Neural cell (in vitro differentiated cells): ENCODE measurements around the gene MKX. TPM values are rescaled to one million over a fixed set of nuclear protein-coding genes. Genes with fewer than 3 reads are reported as not detected.

ENCODE experiments used
- H2AFZ ChIP-seq: fragments of 200-600, 300-800 bp; sonication (generic), shearing (Covaris generic); 2 replicates; pipeline ENCODE4 v1.6.0; 2014; ENCODE audit warnings: low read depth, mild to moderate bottlenecking, antibody characterized with exemption, low read length, moderate library complexity
- H3F3A ChIP-seq: fragments of 200-600 bp; shearing (Covaris generic); 2 replicates; pipeline ENCODE4 v1.6.1; 2016; ENCODE audit warnings: mild to moderate bottlenecking, moderate library complexity, mixed read lengths, antibody characterized with exemption, low read length; ENCODE audit not compliant: insufficient read depth, poor library complexity, severe bottlenecking
- H3K27ac ChIP-seq: fragments of 200-600, 300-800 bp; sonication (generic), shearing (Covaris generic); 2 replicates; pipeline ENCODE4 v1.5.1; 2014; ENCODE audit warnings: mild to moderate bottlenecking, low read length, moderate library complexity
- H3K27me3 ChIP-seq: fragments of 300-800, 200-600 bp; sonication (generic), shearing (Covaris generic); 2 replicates; pipeline ENCODE4 v1.6.0; 2014; ENCODE audit warnings: mild to moderate bottlenecking, low read depth, low read length, moderate library complexity; ENCODE audit not compliant: insufficient read depth
- H3K36me3 ChIP-seq: fragments of 300-800, 200-600 bp; sonication (generic), shearing (Covaris generic); 2 replicates; pipeline ENCODE4 v1.5.1; 2014; ENCODE audit warnings: mild to moderate bottlenecking, antibody characterized with exemption, low read length, moderate library complexity; ENCODE audit not compliant: insufficient read depth
- H3K4me2 ChIP-seq: fragments of 300-800, 200-600 bp; sonication (generic), shearing (Covaris generic); 2 replicates; pipeline ENCODE4 v1.6.0; 2014; ENCODE audit warnings: mild to moderate bottlenecking, low read length
- H3K4me3 ChIP-seq: fragments of 300-800, 200-600 bp; sonication (generic), shearing (Covaris generic); 2 replicates; pipeline ENCODE4 v1.5.1; 2014; ENCODE audit warnings: mild to moderate bottlenecking, low read length, moderate library complexity
- H3K79me2 ChIP-seq: fragments of 200-600 bp; shearing (Covaris generic); replicated peaks from 2 replicates; pipeline ENCODE4 v1.6.0; 2014; ENCODE audit warnings: mild to moderate bottlenecking, low read length, moderate library complexity; ENCODE audit not compliant: insufficient read depth
- H3K9ac ChIP-seq: fragments of 300-800, 200-600 bp; sonication (generic), shearing (Covaris generic); 2 replicates; pipeline ENCODE4 v1.6.1; 2016; ENCODE audit warnings: mild to moderate bottlenecking, low read length, mixed read lengths
- H3K9me2 ChIP-seq: fragments of 200-600 bp; shearing (Covaris generic); 2 replicates; pipeline ENCODE4 v1.6.1; 2016; ENCODE audit warnings: mild to moderate bottlenecking, low read length, mixed read lengths; ENCODE audit not compliant: insufficient read depth
- H3K9me3 ChIP-seq: fragments of 200-600, 300-800 bp; sonication (generic), shearing (Covaris generic); 2 replicates; pipeline ENCODE4 v1.6.1; 2016; ENCODE audit warnings: mild to moderate bottlenecking, mixed run types, low read length, moderate library complexity, mixed read lengths
- H4K20me1 ChIP-seq: fragments of 200-600 bp; shearing (Covaris generic); 2 replicates; pipeline ENCODE4 v1.6.1; 2016; ENCODE audit warnings: mild to moderate bottlenecking, mixed run types; ENCODE audit not compliant: insufficient read depth
- CTCF ChIP-seq: fragments of 450-650 bp; IDR thresholded peaks from 2 replicates; pipeline ENCODE4 v1.5.1; 2014; ENCODE audit warnings: antibody characterized with exemption, mild to moderate bottlenecking, moderate library complexity; ENCODE audit not compliant: poor library complexity, severe bottlenecking
- EP300 ChIP-seq: fragments of 450-650 bp; conservative IDR thresholded peaks from 2 replicates; pipeline ENCODE4 v1.6.1; 2014; ENCODE audit warnings: antibody characterized with exemption, mild to moderate bottlenecking, moderate library complexity; ENCODE audit not compliant: poor library complexity, severe bottlenecking
- EZH2 ChIP-seq: fragments of 200-600, 300-800 bp; shearing (Covaris generic), sonication (generic); IDR thresholded peaks from 2 replicates; pipeline ENCODE4 v1.6.1; 2014; ENCODE audit warnings: antibody characterized with exemption, low read length, borderline replicate concordance, mild to moderate bottlenecking; ENCODE audit not compliant: insufficient read depth, poor library complexity, severe bottlenecking
- MXI1 ChIP-seq: fragments of 450-650 bp; conservative IDR thresholded peaks from 2 replicates; pipeline ENCODE4 v1.6.1; 2014; ENCODE audit warnings: antibody characterized with exemption, mild to moderate bottlenecking; ENCODE audit not compliant: poor library complexity, severe bottlenecking
- POLR2AphosphoS5 ChIP-seq: IDR thresholded peaks from 2 replicates; pipeline ENCODE4 v1.6.1; 2012
- RAD21 ChIP-seq: fragments of 450-650 bp; conservative IDR thresholded peaks from 2 replicates; pipeline ENCODE4 v1.6.1; 2014; ENCODE audit warnings: antibody characterized with exemption, mild to moderate bottlenecking, moderate library complexity
- REST ChIP-seq: IDR thresholded peaks from 2 replicates; pipeline ENCODE4 v1.6.1; 2012; ENCODE audit warnings: borderline replicate concordance
- SMC3 ChIP-seq: fragments of 450-650 bp; conservative IDR thresholded peaks from 2 replicates; pipeline ENCODE4 v1.6.1; 2014; ENCODE audit warnings: antibody characterized with exemption, mild to moderate bottlenecking, moderate library complexity; ENCODE audit not compliant: poor library complexity
- TAF1 ChIP-seq: IDR thresholded peaks from 2 replicates; pipeline ENCODE4 v1.6.1; 2012; ENCODE audit warnings: low read depth
- polyA plus RNA-seq: library from polyadenylated mRNA; depleted of rRNA; stranded (reverse); fragments of >200 nt; gene quantifications from 2 replicates; pipeline ENCODE4 v1.2.3, GENCODE V29; 2014

MKX gene
- polyA plus RNA-seq, 1 donor from 2014 or later: not detected

GRCh38 chr10:27680691-27681605, 64.7 kb downstream of the MKX start:
- H2AFZ ChIP-seq: no peak overlapping the region
- no peak overlapping the region for H3K4me2 ChIP-seq
- TF ChIP-seq EP300 (no peak), REST (no peak), CTCF (no peak), MXI1 (no peak), POLR2AphosphoS5 (no peak), RAD21 (no peak), TAF1 (no peak), EZH2 (no peak), SMC3 (no peak)
- H3K9me2 ChIP-seq: no peaks in the 10 kb centered on the region
- no peak overlapping the region for H3K4me3 ChIP-seq
- H3K79me2 ChIP-seq: no peaks in the 10 kb centered on the region
- no peak overlapping the region for H3K27ac ChIP-seq
- H3K9me3 ChIP-seq: no peaks in the 10 kb centered on the region
- H3K9ac ChIP-seq: no peak overlapping the region
- no peaks in the 10 kb centered on the region for H3K36me3 ChIP-seq
- H3F3A ChIP-seq: no peaks in the 10 kb centered on the region
- H4K20me1 ChIP-seq: no peaks in the 10 kb centered on the region
- H3K27me3 ChIP-seq: no peaks in the 10 kb centered on the region

GRCh38 chr10:27680006-27680557, 65.5 kb downstream of the MKX start:
- H3K79me2 ChIP-seq: no peaks in the 10 kb centered on the region
- no peak overlapping the region for H3K4me2 ChIP-seq
- H3K9ac ChIP-seq: no peak overlapping the region
- H3K4me3 ChIP-seq: no peak overlapping the region
- H3K36me3 ChIP-seq: no peaks in the 10 kb centered on the region
- no peak for TF ChIP-seq POLR2AphosphoS5
- TF ChIP-seq SMC3: no peak
- TF ChIP-seq REST: no peak
- no peak overlapping the region for H2AFZ ChIP-seq
- H3K9me2 ChIP-seq: no peaks in the 10 kb centered on the region
- no peaks in the 10 kb centered on the region for H3F3A ChIP-seq
- no peaks in the 10 kb centered on the region for H3K27me3 ChIP-seq
- H4K20me1 ChIP-seq: no peaks in the 10 kb centered on the region
- no peak overlapping the region for H3K27ac ChIP-seq
- no peaks in the 10 kb centered on the region for H3K9me3 ChIP-seq
